Measurements from ENCODE around the gene OPHN1. TPM values are rescaled to one million over a fixed set of nuclear protein-coding genes. Genes with fewer than 3 reads are reported as not detected.

OPHN1 gene
- total RNA-seq, 4 donors from 2014 or later, result 5.1 to 11.2 (median 8.0) TPM

- intact Hi-C loops (cut with DNase I), result no loop called here
- Histone ChIP-seq H3K9me3 (no peaks in the 10 kb centered on the region), H3K27me3 (no peaks in the 10 kb centered on the region), H3K27ac (replicated peaks in 1 of 4) (no peak overlapping the region), H3K36me3 (no peaks in the 10 kb centered on the region), H3K4me3 (no peak overlapping the region), H3K4me1 (no peaks in the 10 kb centered on the region)
- no peak for DNase-seq (ENCODE audit: extremely low spot score)
- no peak for TF ChIP-seq POLR2A (IDR thresholded peaks at IDR 0.05; ENCODE audit: low read depth)
- TF ChIP-seq EP300 (IDR thresholded peaks at IDR 0.05), result no peak
- no peak for TF ChIP-seq CTCF (IDR thresholded peaks at IDR 0.05)
- TF ChIP-seq POLR2AphosphoS5 (IDR thresholded peaks at IDR 0.05), result no peak
- 63% methylated on average over 1 of the region's 1 CpG for WGBS
These were observed 311.9 kb downstream of the OPHN1 start for GRCh38 chrX:68121371-68121770.

- no peak for TF ChIP-seq CTCF (IDR thresholded peaks at IDR 0.05)
- no peak for TF ChIP-seq POLR2AphosphoS5 (IDR thresholded peaks at IDR 0.05)
- TF ChIP-seq EP300 (IDR thresholded peaks at IDR 0.05), result no peak
- no peak for TF ChIP-seq POLR2A (IDR thresholded peaks at IDR 0.05; ENCODE audit: low read depth)
- Histone ChIP-seq H3K36me3 (peaks cover 0 to 8% (median 3%) of the 10 kb centered on the region in 4 donors), H3K27ac (replicated peaks in 1 of 4) (no peak overlapping the region), H3K27me3 (no peaks in the 10 kb centered on the region), H3K4me3 (no peak overlapping the region), H3K4me1 (no peaks in the 10 kb centered on the region), H3K9me3 (no peaks in the 10 kb centered on the region)
- DNase-seq (ENCODE audit: extremely low spot score), result no peak
- intact Hi-C loops (cut with DNase I), result no loop called here
These were observed 317.9 kb downstream of the OPHN1 start for GRCh38 chrX:68115371-68115770.

GRCh38 chrX:68114573-68115129, 318.6 kb downstream of the OPHN1 start:
- Histone ChIP-seq H3K27me3 (no peaks in the 10 kb centered on the region), H3K4me3 (no peak overlapping the region), H3K27ac (replicated peaks in 1 of 4) (no peak overlapping the region), H3K4me1 (no peaks in the 10 kb centered on the region), H3K36me3 (peaks cover 0 to 8% (median 3%) of the 10 kb centered on the region in 4 donors), H3K9me3 (no peaks in the 10 kb centered on the region)
- intact Hi-C loops (cut with DNase I), result no loop called here
- DNase-seq (ENCODE audit: extremely low spot score), result no peak
- TF ChIP-seq POLR2A (IDR thresholded peaks at IDR 0.05; ENCODE audit: low read depth) (no peak), POLR2AphosphoS5 (IDR thresholded peaks at IDR 0.05) (no peak), EP300 (IDR thresholded peaks at IDR 0.05) (no peak), CTCF (IDR thresholded peaks at IDR 0.05) (no peak)
- 61% methylated on average over 4 of the region's 4 CpGs for WGBS

GRCh38 chrX:68113837-68114572, 319.3 kb downstream of the OPHN1 start:
- no peaks in the 10 kb centered on the region for H3K9me3 ChIP-seq
- no peak overlapping the region for H3K27ac ChIP-seq (replicated peaks in 1 of 4)
- peaks cover 0 to 8% (median 3%) of the 10 kb centered on the region in 4 donors for H3K36me3 ChIP-seq
- intact Hi-C loops (cut with DNase I), result no loop called here
- no peak for DNase-seq (ENCODE audit: extremely low spot score)
- H3K27me3 ChIP-seq, result no peaks in the 10 kb centered on the region
- TF ChIP-seq CTCF (IDR thresholded peaks at IDR 0.05) (no peak), EP300 (IDR thresholded peaks at IDR 0.05) (no peak), POLR2AphosphoS5 (IDR thresholded peaks at IDR 0.05) (no peak), POLR2A (IDR thresholded peaks at IDR 0.05; ENCODE audit: low read depth) (no peak)
- 67% methylated on average over 5 of the region's 5 CpGs for WGBS
- H3K4me1 ChIP-seq, result no peaks in the 10 kb centered on the region
- no peak overlapping the region for H3K4me3 ChIP-seq
